GM19328 (cell line): ENCODE results near the gene HMGXB4.

Source experiments
- ATAC-seq: cut with Tn5 transposase; IDR thresholded peaks from one replicate; pipeline ENCODE4 v1.9.1; 2021; ENCODE audit warnings: mild to moderate bottlenecking, moderate library complexity; ENCODE audit not compliant: unreplicated experiment

The HMGXB4 gene

DNA sequence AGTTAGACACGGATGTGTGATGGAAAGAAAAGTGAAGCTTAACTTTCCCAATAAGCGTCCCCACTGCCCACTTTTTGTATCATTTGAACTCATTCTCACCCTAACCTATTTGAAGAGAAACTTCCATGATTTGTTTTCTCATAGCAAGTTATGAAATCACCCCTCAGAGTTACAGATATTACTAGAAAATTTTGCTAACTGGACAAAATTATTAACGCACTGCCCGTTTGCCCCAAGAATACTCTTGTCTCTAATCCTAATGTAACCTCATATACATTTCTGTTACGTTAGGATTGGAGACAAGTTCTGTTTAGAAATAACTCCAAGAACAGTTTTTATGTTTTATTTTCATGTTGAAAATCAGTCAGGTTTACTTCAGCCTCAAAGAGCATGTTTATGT is 67.9 kb downstream of the HMGXB4 start:
- no peak for ATAC-seq

DNA sequence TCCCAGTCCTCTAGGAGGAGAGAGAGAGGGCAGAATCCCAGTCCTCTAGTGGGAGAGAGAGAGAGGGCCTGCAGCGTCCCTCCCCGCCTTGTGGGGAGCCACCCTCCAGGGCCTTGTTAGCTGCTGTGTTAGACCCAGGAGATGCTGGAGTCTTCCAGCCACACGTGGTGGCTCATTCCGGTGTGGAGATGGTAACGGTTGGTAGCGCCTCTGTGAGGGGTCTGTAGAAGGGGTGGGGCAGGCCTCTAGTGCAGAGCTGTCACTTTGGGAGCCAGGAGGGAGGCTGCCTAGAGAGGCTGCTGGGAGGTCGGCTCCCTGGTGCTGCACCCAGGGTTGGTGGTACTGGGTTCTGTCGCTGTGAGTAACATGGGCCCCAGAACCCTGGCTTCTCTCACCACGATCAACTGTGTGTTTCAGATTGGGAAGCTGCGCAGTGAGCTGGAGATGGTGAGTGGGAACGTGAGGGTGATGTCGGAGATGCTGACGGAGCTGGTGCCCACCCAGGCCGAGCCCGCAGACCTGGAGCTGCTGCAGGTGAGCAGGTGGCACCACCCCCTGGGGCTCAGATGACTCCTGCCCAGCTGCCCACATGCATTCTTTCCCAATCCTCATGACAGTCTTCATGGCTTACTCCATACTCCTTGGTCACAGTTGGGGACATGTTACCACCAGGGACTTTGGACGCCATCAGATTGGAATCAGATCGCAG is 69.7 kb downstream of the HMGXB4 start:
- ATAC-seq: no peak

- no peak for ATAC-seq
These were observed 70.6 kb downstream of the HMGXB4 start for GRCh38 chr22:35327690-35328471.

DNA sequence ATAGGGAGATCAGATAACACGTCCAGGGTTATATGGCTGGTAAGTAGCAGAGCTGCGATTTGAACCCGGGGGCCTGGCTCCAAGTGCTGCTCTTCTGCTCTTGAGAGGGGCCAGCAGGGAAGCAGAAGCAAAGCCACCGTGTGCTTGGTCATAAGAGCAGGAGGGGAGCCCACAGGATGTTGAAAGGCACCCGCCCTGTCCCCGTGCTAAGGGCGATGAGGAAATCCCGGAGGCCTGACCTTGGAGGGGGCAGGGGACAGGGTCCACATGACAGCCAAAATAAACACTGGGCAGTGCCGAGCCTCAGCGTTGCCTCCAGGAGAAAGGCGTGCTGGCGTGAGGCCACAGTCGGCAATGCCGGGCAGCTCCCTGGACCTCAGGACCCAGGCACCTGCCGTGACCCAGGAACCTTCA is 71.2 kb downstream of the HMGXB4 start:
- no peak for ATAC-seq

DNA sequence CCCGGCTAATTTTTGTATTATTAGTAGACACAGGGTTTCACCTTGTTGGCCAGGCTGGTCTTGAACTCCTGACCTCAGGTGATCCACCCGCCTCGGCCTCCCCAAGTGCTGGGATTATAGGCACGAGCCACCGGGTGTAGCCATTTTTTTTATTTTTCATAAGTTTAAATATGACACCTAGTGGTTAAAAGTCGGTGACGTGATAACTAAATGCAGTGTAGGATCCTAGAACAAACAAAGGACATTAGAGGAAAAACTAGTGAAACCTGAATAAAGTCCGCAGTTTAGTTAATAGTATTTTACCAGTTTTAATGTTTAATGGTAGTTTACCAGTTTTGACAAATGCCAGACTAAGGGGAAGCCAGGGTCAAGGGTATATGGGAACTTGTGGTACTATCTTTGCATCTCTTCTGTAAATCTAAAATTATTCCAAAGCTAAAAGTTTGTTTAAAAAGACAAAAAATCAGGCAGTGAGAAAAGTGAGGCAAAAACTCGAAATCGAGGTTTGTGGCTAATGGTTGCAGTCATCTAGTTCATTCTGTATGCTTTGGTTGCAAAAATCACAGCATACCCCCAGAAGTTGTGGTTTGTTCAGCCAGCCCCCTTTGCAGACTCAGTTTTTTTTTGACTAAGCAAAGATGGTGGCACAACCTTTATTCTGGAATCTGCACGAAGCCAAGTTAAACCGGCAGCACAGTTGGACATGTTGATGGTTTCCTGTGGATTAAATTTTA is 72.0 kb downstream of the HMGXB4 start:
- no peak for ATAC-seq

GRCh38 chr22:35330258-35330861 is 73.1 kb downstream of the HMGXB4 start:
- ATAC-seq: no peak

DNA sequence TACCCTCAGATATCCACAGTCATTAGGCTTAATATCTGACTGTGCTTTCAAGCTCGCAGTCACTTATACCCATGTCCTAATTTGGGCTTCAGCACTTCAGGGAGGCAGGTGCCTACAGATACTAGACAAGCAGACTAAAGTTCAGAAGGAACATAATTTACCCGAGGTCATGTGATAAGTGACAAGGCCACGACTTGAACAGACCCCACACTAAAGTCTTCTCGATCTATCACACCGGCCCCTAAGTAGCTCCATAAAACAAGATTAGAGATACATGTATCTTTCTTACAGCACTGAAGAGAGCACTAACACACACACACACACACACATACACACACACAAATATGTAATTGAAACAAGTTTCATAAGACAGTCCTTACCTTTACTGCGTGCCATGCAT is 75.0 kb downstream of the HMGXB4 start:
- ATAC-seq: no peak

GRCh38 chr22:35333220-35333619 is 75.9 kb downstream of the HMGXB4 start:
- ATAC-seq: no peak

DNA sequence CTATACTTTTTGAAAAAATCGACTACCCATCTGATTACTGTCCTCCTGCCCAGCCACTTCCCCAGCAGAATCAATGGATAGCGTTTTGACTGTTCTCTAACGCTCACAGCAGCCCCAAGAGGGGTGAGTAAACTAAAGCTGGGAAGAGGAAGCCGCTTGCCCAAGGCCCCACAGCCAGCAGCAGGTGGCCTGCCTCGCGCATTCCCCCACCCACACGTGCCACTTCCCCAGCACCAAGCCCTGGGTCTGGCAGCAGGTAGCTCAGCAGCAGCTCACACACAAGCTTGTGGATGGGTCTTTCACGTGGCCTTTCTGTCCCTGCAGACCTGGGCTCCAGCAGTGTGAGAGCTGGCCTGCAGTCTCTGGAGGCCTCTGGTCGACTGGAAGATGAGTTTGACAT is 76.7 kb downstream of the HMGXB4 start:
- no peak for ATAC-seq

DNA sequence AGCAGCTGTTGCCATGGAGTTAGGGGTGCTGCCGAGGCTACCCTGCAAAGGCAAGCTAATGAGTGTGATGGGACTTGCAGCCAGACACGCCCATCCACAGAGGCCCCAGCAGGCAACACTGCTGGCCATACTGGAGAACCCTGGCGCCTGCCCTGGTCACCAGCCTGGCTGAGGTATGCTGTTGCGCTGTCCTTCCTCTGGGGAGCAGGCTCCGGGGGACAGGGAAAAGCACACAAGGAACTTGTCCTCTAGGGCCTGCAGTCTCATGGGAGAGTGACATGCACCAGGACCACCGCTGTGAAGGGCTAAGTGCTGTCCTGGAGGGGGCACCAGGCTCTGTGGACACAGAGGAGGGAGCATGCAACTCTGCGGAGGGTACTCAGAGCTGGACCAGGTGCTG is 78.2 kb downstream of the HMGXB4 start:
- ATAC-seq: no peak

DNA sequence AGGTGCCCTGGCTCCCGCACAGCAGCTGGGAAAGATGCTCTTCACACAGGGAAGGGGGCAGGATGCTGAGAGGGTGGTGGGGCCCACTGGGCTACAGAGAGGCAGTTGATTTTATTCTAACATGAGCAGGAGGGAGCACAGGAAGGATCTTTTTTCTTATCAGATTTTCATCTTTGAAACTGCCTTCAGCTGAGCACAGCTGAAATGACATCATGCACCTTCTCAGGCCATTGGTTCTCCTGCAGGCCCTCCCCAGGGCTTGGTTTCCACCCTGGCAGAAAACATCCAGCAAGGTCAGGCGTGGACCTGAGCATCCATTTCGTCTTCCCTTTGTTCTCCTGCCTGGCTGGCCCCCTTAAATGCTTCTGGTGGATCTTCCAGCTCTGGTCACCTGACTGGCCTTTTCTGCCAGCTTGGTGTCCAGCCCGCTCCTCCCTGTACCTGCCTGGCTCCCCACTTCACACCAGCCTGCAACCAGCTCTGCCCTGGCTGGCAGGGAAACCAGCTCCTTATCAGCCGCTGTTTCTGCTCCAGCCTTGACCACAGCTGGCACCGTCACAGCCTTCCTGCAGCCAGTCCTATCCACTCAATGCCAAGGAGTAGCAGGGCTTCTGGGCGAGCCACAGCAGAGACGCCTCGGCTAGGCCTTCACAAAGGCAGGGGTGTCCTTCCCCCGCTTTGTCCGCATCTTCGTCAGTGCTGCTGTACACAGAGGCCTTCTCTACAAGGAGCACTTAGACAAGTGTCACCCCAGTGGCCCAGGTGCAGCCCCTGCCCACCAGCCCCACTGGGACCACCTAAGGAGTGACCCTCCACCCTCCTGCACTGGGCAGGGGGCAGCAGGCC is 78.9 kb downstream of the HMGXB4 start:
- ATAC-seq: no peak

GRCh38 chr22:35337932-35338331 is 80.6 kb downstream of the HMGXB4 start:
- ATAC-seq: no peak

GRCh38 chr22:35341090-35341874 is 84.0 kb downstream of the HMGXB4 start:
- no peak for ATAC-seq

DNA sequence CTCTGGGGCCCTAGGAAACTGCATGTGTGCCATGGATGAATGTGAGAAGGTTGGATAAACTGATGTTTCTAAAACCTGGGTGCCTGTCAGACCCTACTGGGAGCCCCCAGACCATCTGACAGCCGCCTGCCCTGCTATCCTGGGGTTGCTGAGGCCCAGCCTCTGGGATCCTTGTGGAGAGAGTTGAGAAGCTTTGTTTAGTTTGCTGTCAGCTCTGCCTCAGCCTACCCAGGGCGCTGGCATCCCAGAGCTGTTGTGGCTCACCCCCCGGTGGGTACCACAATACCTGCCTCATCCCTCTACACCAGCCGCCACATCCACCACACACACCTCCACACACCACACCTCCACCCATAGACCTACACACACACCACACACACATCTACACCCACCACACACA is 85.1 kb downstream of the HMGXB4 start:
- no peak for ATAC-seq

GRCh38 chr22:35343664-35344550 is 86.6 kb downstream of the HMGXB4 start:
- no peak for ATAC-seq

DNA sequence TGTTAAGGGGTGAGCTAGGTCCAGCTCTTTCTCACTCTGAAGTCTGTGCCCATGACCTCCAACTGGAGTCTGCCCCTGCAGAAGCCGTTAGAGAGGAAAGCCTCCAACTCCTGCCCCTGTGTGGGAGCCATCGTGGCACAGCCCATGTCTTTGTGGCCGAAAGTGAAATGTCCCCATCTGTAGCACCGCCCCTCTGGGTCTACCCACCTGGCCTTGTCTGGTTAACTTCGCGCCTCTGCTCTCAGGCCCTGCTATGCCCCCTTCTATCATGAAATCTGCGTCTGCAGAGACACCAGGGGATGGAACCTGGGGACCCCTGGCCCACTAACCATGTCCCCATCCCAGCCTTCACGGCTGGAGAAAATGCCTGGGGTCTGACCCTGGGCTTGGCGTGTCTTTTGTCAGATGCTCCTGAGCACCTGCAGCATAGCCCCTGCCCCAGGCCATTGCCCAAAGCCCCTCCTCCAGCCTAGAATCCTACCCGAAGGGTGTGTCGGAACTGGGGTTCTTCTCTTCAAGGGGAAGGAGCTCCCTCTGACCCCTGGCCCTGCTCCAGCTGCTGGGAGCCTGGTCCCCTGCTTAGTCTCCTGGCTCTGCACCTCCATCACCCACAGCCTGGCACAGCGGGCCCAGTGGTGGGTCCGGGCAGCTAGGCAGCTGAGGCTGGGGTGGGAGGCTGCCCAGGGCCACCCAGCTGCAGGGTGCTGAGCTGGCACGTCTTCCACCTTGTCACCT is 87.8 kb downstream of the HMGXB4 start:
- ATAC-seq: no peak
